ENCODE results near the gene DNM3. TPM values are rescaled to one million over a fixed set of nuclear protein-coding genes. Genes with fewer than 3 reads are reported as not detected.
"Not testable (repeated sequence)": the region's sequence is repeated elsewhere in the genome, so short reads cannot be mapped to it uniquely, and the experiment has no call there.

Gene DNM3
- total and polyA plus RNA-seq, 9 donors, result 3.1 to 6.5 (median 4.4) TPM

- TF ChIP-seq POLR2A (IDR thresholded peaks at IDR 0.05) (no peak), EP300 (IDR thresholded peaks at IDR 0.05) (no peak), CTCF (IDR thresholded peaks at IDR 0.05) (no peak)
- no peak for DNase-seq
- H3K9me3 ChIP-seq, result no peaks in the 10 kb centered on the region
- no peak overlapping the region for H3K27ac ChIP-seq
- intact Hi-C loops (cut with DNase I), result no loop called here
- H3K36me3 ChIP-seq, result no peaks in the 10 kb centered on the region
- 18 to 31% (median 24%) methylated on average over 3 of the region's 3 CpGs for WGBS, 3 donors
- H3K4me3 ChIP-seq, result no peak overlapping the region
- H3K27me3 ChIP-seq, result no peaks in the 10 kb centered on the region
- peaks cover 3% of the 10 kb centered on the region for H3K4me1 ChIP-seq (ENCODE audit: insufficient read depth)
Observed at GRCh38 chr1:172292840-172293239, 451.5 kb downstream of the DNM3 start.

GRCh38 chr1:172293429-172293828 is 452.1 kb downstream of the DNM3 start:
- no peak for DNase-seq
- no peaks in the 10 kb centered on the region for H3K27me3 ChIP-seq
- intact Hi-C loops (cut with DNase I), result no loop called here
- H3K27ac ChIP-seq, result no peak overlapping the region
- H3K4me3 ChIP-seq, result no peak overlapping the region
- peaks cover 3% of the 10 kb centered on the region for H3K4me1 ChIP-seq (ENCODE audit: insufficient read depth)
- WGBS, 3 donors, result 5 to 10% (median 9%) methylated on average over 2 of the region's 2 CpGs
- TF ChIP-seq POLR2A (IDR thresholded peaks at IDR 0.05) (no peak), CTCF (IDR thresholded peaks at IDR 0.05) (no peak), EP300 (IDR thresholded peaks at IDR 0.05) (no peak)
- no peaks in the 10 kb centered on the region for H3K9me3 ChIP-seq
- H3K36me3 ChIP-seq, result no peaks in the 10 kb centered on the region

- Histone ChIP-seq H3K27me3 (no peaks in the 10 kb centered on the region), H3K9me3 (peaks cover 0 to 6% of the 10 kb centered on the region in 2 donors), H3K4me3 (no peak overlapping the region), H3K4me1 (ENCODE audit: insufficient read depth) (peaks cover 1% of the 10 kb centered on the region), H3K27ac (no peak overlapping the region), H3K36me3 (no peaks in the 10 kb centered on the region)
- intact Hi-C loops (cut with DNase I), result no loop called here
- WGBS, 3 donors, result 83 to 89% (median 89%) methylated on average over 3 of the region's 3 CpGs
- no peak for DNase-seq
- TF ChIP-seq CTCF (IDR thresholded peaks at IDR 0.05) (no peak), EP300 (IDR thresholded peaks at IDR 0.05) (no peak), POLR2A (IDR thresholded peaks at IDR 0.05) (no peak)
Observed at GRCh38 chr1:172298141-172298540, 456.8 kb downstream of the DNM3 start.

- Histone ChIP-seq H3K27me3 (no peaks in the 10 kb centered on the region), H3K9me3 (peaks cover 0 to 6% of the 10 kb centered on the region in 2 donors), H3K4me3 (no peak overlapping the region), H3K27ac (no peak overlapping the region), H3K4me1 (ENCODE audit: insufficient read depth) (no peaks in the 10 kb centered on the region), H3K36me3 (no peaks in the 10 kb centered on the region)
- TF ChIP-seq POLR2A (IDR thresholded peaks at IDR 0.05), result no peak
- no peak for TF ChIP-seq EP300 (IDR thresholded peaks at IDR 0.05)
- TF ChIP-seq CTCF (IDR thresholded peaks at IDR 0.05), result no peak
- DNase-seq, result no peak
- intact Hi-C loops (cut with DNase I), result no loop called here
- WGBS, 3 donors, result 86 to 96% (median 89%) methylated on average over 2 of the region's 2 CpGs
Observed at GRCh38 chr1:172298911-172299310, 457.6 kb downstream of the DNM3 start.

- Histone ChIP-seq H3K4me3 (no peak overlapping the region), H3K36me3 (no peaks in the 10 kb centered on the region), H3K27me3 (no peaks in the 10 kb centered on the region), H3K27ac (no peak overlapping the region), H3K9me3 (peaks cover 0 to 6% of the 10 kb centered on the region in 2 donors), H3K4me1 (ENCODE audit: insufficient read depth) (no peaks in the 10 kb centered on the region)
- intact Hi-C loops (cut with DNase I), result no loop called here
- TF ChIP-seq POLR2A (IDR thresholded peaks at IDR 0.05) (no peak), CTCF (IDR thresholded peaks at IDR 0.05) (no peak), EP300 (IDR thresholded peaks at IDR 0.05) (no peak)
- DNase-seq, result no peak
Observed at GRCh38 chr1:172299515-172299914, 458.2 kb downstream of the DNM3 start.

- WGBS, 3 donors, result 93 to 96% (median 95%) methylated on average over 4 of the region's 4 CpGs
- H3K4me1 ChIP-seq (ENCODE audit: insufficient read depth), result not testable (repeated sequence)
Observed at GRCh38 chr1:172307508-172307907, 466.2 kb downstream of the DNM3 start.

More at GRCh38 chr1:172307508-172307907, 466.2 kb downstream of the DNM3 start:
- DNase-seq; H3K9me3 ChIP-seq; H3K4me3 ChIP-seq; intact Hi-C loops (cut with DNase I); H3K27me3 ChIP-seq; H3K27ac ChIP-seq; H3K36me3 ChIP-seq: not testable (repeated sequence)
